Stimulated activated CD8-positive, alpha-beta memory T cell treated with anti-CD3 and anti-CD28 coated beads, Interleukin-7, amount 100 ng/mL, for 48 hours (primary cell): ENCODE results near the gene SPATA31C1.
"Not testable (repeated sequence)": the region's sequence is repeated elsewhere in the genome, so short reads cannot be mapped to it uniquely, and the experiment has no call there.

Source experiments
- DNase-seq, 2 donors: peaks; one replicate each; pipeline ENCODE4 v3.0.0-alpha.2; 2020; ENCODE audit warnings: low read depth in 1 of 2; ENCODE audit errors: extremely low read depth in 1 of 2

SPATA31C1 gene

DNA sequence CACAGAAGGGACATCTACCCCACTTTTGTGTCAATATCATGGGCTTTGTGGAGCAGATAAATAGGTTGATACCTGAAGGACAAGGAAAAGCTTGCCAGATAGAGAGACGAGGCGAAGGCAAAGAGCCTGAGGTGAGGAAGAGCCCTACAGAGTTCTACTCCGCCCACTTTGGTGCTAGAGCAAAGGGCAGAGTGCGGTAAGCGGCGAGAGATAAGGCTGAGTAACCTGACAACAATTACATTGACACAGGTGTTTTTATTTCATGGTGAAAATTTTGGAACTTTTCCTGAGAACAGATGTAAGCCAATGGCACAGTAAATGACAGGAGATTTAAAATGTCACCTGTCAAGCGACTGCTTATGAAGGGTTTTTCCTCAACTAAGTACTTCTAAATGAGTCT, 16.7 kb downstream of the SPATA31C1 start:
- DNase-seq: not testable (repeated sequence)

GRCh38 chr9:87937352-87937751, 19.6 kb downstream of the SPATA31C1 start:
- DNase-seq: not testable (repeated sequence)

DNA sequence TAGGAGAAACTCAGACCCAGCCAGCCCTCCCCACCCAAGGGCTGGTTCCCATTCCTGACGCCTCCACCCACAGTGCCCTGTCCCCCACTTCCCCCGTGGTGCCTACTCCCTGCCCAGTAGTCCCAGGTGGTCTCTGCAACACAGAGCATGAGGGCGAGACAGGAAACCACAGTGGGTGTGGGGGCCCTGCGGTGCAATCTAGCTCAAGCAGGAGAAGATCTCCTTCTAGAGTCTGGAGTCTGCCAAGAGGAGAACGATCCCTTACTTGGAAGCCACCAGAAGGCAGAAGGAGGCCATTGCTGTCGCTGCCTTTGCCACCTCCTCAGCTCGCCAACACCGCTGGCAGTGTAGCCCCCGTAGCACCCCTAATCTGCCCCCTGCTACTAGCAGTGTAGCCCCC, 20.2 kb downstream of the SPATA31C1 start:
- DNase-seq: not testable (repeated sequence)

- not testable (repeated sequence) for DNase-seq
Measured at GRCh38 chr9:87938336-87938735, 20.6 kb downstream of the SPATA31C1 start.

DNA sequence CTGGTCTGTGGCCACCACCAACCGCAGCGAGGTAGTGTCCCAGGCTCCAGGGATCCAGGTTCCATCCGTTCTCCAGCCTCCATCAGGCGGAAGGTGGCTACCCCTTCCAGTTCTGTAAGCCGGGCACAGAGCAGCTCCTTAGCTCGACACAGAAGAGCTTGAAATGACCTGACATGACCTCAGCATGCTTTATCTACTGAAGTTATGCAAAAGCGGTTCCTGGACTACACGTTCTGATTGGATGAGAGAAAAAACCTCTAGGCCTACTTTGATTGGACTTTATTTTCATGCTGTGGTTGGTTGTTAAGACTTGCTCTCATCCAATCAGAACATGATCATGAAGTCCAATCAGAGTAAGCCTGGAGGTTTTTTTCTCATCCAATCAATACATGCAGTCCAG, 21.3 kb downstream of the SPATA31C1 start:
- not testable (repeated sequence) for DNase-seq

- DNase-seq: no peak
Measured at GRCh38 chr9:87944096-87944495, 26.3 kb downstream of the SPATA31C1 start.

- DNase-seq: no peak
Measured at GRCh38 chr9:87944682-87945081, 26.9 kb downstream of the SPATA31C1 start.

- DNase-seq: no peak
Measured at GRCh38 chr9:87950296-87950695, 32.5 kb downstream of the SPATA31C1 start.

- DNase-seq: no peak
Measured at GRCh38 chr9:87950765-87951488, 33.2 kb downstream of the SPATA31C1 start.

- no peak for DNase-seq
Measured at GRCh38 chr9:87954230-87954629, 36.5 kb downstream of the SPATA31C1 start.

- no peak for DNase-seq
Measured at GRCh38 chr9:87957839-87958238, 40.1 kb downstream of the SPATA31C1 start.

DNA sequence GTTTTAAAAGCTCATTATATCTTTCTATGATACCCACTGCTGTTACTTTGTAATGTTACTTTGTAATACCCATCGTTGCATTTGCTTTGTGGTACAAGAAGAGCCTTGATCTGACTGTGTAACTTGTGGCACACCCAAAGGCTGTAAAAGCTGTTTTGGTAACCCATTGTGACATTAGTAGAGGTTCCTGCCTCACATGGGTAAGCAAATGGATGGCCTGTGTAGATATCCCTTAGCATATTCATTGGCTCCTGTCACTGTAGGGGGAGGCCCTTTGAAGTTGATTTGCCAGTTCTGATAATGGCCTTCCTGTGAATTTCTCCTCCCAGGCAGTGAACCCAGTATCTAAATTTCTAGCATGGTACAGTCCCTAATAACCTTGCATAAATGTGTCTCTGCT, 40.8 kb downstream of the SPATA31C1 start:
- no peak for DNase-seq

DNA sequence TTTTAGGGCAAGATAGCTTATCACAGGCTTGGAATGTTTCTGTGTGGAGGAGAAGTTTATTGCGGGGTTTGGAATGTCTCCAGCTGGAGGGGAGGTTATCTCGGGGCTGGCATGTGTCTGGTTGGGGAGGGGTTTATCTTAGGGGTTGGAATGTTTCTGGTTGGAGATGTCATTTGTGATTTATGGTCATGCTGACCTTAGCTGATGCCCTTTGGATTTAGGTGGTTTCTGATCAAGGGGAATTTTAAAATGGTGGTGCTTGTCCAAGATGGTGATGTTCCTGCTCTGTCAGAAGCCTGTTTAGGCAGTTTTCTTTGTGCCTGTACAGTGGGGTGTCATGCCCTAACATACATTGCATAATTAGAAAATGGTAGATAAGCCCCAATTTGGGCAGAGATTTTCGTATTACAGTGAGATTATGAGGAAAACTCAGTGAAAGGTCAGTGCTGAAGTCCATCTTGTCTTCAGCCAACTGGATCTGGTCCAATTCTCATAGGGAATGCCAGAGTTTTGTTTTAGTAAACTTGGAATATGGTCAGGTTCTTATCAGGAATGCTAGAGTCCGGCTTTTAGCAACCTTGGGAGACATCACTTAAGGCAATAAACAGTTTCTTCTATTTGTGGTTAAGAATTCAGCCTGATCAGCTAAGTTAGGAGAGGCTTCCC, 42.3 kb downstream of the SPATA31C1 start:
- no peak for DNase-seq

GRCh38 chr9:87963770-87964169, 46.0 kb downstream of the SPATA31C1 start:
- DNase-seq: no peak

DNA sequence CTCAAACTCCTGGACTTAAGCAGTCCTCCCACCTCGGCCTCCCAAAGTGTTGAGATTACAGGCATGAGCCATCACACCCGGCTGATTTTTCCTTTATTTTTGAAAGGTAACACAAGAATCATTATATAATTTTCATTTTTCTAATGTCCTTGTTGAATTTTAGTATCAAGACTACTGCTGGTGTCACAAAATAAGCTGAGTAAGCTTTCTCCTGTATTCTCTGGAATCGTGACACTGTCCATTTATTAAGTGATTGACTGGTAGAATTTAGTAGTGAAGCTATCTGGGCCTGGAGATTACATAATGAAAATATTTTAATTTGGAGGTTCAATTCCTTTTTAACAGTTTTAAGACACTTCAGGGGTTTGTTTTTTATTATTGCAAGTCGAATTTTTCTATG, 47.1 kb downstream of the SPATA31C1 start:
- no peak for DNase-seq

DNA sequence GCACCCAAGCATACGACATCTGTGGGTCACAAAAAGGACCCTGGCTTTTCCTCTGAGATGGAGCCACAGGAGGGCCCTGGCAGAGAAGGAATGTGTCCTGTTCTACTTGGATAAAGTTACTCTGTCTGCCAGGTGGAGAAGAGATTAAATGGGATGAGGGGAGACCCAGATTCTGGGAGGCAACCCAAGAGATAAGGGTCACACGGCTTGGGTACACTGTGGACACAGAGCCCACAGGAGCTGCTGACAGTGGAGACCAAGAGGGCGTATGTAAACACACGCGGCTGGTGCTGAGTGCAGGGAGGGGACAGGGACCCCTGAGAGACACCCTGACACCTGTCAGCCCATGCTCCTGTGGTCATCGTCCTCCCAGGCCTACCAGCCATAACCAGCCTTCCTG, 50.4 kb downstream of the SPATA31C1 start:
- DNase-seq: no peak

DNA sequence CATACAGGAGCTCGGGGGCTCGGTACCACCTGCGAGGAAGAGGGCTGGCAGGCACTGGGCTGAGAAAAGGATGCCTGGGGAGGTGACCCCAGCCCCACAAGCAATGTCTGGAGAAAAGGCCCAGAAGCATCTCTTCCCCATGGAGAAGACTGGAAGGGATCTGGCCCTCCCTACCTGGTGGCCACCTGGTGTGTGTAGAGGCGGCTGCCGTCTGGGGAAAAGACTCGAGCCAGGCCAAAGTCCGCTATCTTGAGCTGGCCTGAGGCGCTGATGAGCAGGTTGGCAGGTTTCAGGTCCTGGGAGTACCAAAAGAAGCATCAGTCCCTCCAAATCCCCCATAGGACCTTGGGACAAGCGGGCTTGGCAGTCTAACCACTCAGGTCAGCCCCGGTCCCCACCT, 52.8 kb downstream of the SPATA31C1 start:
- no peak for DNase-seq

GRCh38 chr9:87973122-87973521, 55.4 kb downstream of the SPATA31C1 start:
- no peak for DNase-seq
